AG04449 (cell line): ENCODE results near the gene COL6A2.

Source experiments
- CTCF ChIA-PET: fragments of 350-600 bp; formaldehyde crosslinking; extraction: SDS; loops from one replicate; lab custom pipeline; 2021; ENCODE audit warnings: antibody characterized with exemption; lab: Yijun Ruan, JAX
- POLR2A ChIA-PET: fragments of 400-600, 350-600 bp; formaldehyde crosslinking; extraction: SDS; loops from one replicate; lab custom pipeline; 2020; ENCODE audit warnings: antibody characterized with exemption, inconsistent platforms; lab: Yijun Ruan, JAX
- DNase-seq: peaks from one replicate; pipeline ENCODE4 v3.0.0-alpha.2; 2010; ENCODE audit warnings: low read depth, low spot score
- H3K4me3 ChIP-seq: 2 replicates; pipeline ENCODE4 v1.5.1; 2011; ENCODE audit warnings: low read depth, mild to moderate bottlenecking, control low read depth, low read length
- CTCF ChIP-seq: IDR thresholded peaks from one replicate; pipeline ENCODE4 v1.5.1; 2011; ENCODE audit warnings: mild to moderate bottlenecking, moderate library complexity, low read length, control low read depth, inconsistent platforms; ENCODE audit not compliant: insufficient read depth; ENCODE audit errors: missing control alignments

COL6A2 gene

GRCh38 chr21:46063734-46064680, 33.9 kb upstream of the COL6A2 start:
- CTCF ChIA-PET: interaction anchor here (1.2 kb wide), 1 partner anchor 12 kb away, joined by 3 read pairs; no protein-coding TSS in a partner anchor
- no peak for DNase-seq
- TF ChIP-seq CTCF: no peak
- H3K4me3 ChIP-seq: no peak overlapping the region
- POLR2A ChIA-PET: no interaction called here

GRCh38 chr21:46064870-46065214, 33.1 kb upstream of the COL6A2 start:
- POLR2A ChIA-PET: interaction anchor here (0.6 to 1.3 kb wide), 6 partner anchors 8 to 90 kb away, joined by 3 to 5 read pairs (median 4); no protein-coding TSS in a partner anchor
- no peak for DNase-seq
- CTCF ChIA-PET: interaction anchor here (0.6 to 1.2 kb wide), 3 partner anchors 11 to 36 kb away, joined by 3 to 4 read pairs (median 3); no protein-coding TSS in a partner anchor
- no peak for TF ChIP-seq CTCF
- H3K4me3 ChIP-seq: no peak overlapping the region

GRCh38 chr21:46065215-46065913, 32.5 kb upstream of the COL6A2 start:
- CTCF ChIA-PET: interaction anchor here (0.6 to 1.2 kb wide), 3 partner anchors 12 to 36 kb away, joined by 3 to 4 read pairs (median 3); no protein-coding TSS in a partner anchor
- no peak for TF ChIP-seq CTCF
- POLR2A ChIA-PET: interaction anchor here (0.6 to 1.3 kb wide), 7 partner anchors 9 to 90 kb away, joined by 3 to 5 read pairs (median 3); partner anchors contain the start of gene COL6A1

GRCh38 chr21:46065914-46066551, 31.9 kb upstream of the COL6A2 start:
- no peak for DNase-seq
- ChIA-PET POLR2A (interaction anchor here (0.6 to 1.3 kb wide), 8 partner anchors 9 to 85 kb away, joined by 3 to 8 read pairs (median 4); partner anchors contain the start of gene COL6A1), CTCF (interaction anchor here (1.1 to 1.8 kb wide), 6 partner anchors 12 to 96 kb away, joined by 3 to 7 read pairs (median 5); no protein-coding TSS in a partner anchor)
- TF ChIP-seq CTCF: no peak
- H3K4me3 ChIP-seq: no peak overlapping the region

More at GRCh38 chr21:46065215-46065913, 32.5 kb upstream of the COL6A2 start:
- H3K4me3 ChIP-seq: no peak overlapping the region
- no peak for DNase-seq

GRCh38 chr21:46066591-46067331, 31.2 kb upstream of the COL6A2 start:
- TF ChIP-seq CTCF: no peak
- POLR2A ChIA-PET: interaction anchor here (0.6 to 1.3 kb wide), 5 partner anchors 10 to 219 kb away, joined by 3 to 8 read pairs (median 3); partner anchors contain the start of genes MCM3AP and YBEY
- CTCF ChIA-PET: interaction anchor here (0.9 to 1.8 kb wide), 7 partner anchors 13 to 97 kb away, joined by 3 to 7 read pairs (median 3); no protein-coding TSS in a partner anchor
- H3K4me3 ChIP-seq: no peak overlapping the region
- no peak for DNase-seq
